ENCODE data around the gene TERT. TPM values are rescaled to one million over a fixed set of nuclear protein-coding genes. Genes with fewer than 3 reads are reported as not detected.
A peak's percentile ranks its signal among the peaks of the same experiment; 100 is the strongest.

TERT gene
- total and polyA plus RNA-seq, 2 donors (not counting 1 experiment from before 2014, with no cell fraction given) = 0.24 to 0.39 TPM

DNA sequence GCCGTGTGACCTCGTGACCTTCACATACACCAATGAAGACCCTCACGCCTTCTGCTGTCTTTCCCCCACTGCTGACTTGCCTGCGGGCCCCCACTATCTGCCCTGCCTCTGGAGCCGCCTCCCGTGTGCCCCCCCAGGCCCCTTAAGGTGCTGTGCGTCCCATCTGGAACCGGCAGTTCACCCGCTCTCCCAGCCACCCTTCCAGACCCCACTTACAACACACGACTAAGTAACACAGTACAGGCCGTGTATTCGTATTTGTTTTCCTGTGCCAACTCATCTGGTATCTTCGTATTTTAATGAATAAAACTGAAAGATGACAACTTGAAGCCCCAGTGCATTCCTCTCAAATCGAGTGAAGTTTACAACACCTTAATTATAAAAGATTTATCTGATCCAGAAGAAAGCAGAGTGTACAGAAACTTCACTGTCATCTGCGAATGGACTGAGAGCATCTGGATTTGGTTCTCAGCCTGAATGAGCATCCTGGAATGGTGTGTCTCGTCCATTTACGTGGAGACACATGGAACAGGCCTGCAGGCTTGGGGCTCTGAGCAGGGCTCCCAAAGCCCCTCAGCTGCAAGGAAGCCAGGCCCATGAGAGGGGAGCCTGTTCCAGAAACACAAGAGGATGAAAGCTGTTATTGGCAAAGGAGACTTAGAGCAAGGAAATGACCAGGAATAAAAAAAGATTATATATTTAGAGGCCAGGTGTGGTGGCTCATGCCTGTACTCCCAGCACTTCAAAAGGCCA lies 21.9 kb upstream of the TERT start:
- 27% methylated on average over 11 of the region's 17 CpGs for WGBS (ENCODE audit: insufficient coverage)
- Histone ChIP-seq H4K20me1 (ENCODE audit: control insufficient read depth, insufficient read depth, low read length, poor library complexity, severe bottlenecking) (no peaks in the 10 kb centered on the region), H3K4me2 (replicated peaks; ENCODE audit: low read depth, low read length, poor library complexity, severe bottlenecking) (peak overlapping the region; percentile 91), H3K9ac (ENCODE audit: low read length) (peak overlapping the region; percentile 67), H3K27me3 (replicated peaks in 1 of 4; ENCODE audit: control extremely low read depth in 1 of 4, control insufficient read depth in 3 of 4, insufficient read depth in 4 of 4, low read length in 3 of 4) (peaks cover 0 to 6% (median 0%) of the 10 kb centered on the region in 4 experiments), H3K9me3 (ENCODE audit: control extremely low read depth in 1 of 3, control insufficient read depth in 2 of 3, insufficient read depth in 1 of 3, low read length in 2 of 3) (peaks cover 0 to 1% (median 0%) of the 10 kb centered on the region in 3 donors), H3K4me1 (ENCODE audit: control insufficient read depth in 2 of 2, insufficient read depth in 2 of 2, low read length in 2 of 2) (peaks cover 49 to 50% of the 10 kb centered on the region in 2 donors), H3K27ac (ENCODE audit: low read length in 2 of 2) (peak overlapping the region; percentile 44 to 66), H3K4me3 (ENCODE audit: control extremely low read depth in 1 of 5, extremely low read depth in 1 of 5, insufficient read depth in 1 of 5, low read depth in 2 of 5, low read length in 4 of 5) (peak overlapping the region in 4 of 5 experiments; percentile 30 to 62 (median 53)), H3K79me2 (ENCODE audit: control insufficient read depth, insufficient read depth, low read length) (no peaks in the 10 kb centered on the region), H3K36me3 (replicated peaks in 1 of 2; ENCODE audit: control extremely low read depth in 1 of 2, control insufficient read depth in 1 of 2, extremely low read depth in 1 of 2, insufficient read depth in 2 of 2, low read length in 1 of 2) (peaks cover 0 to 32% of the 10 kb centered on the region in 2 experiments), H2AFZ (ENCODE audit: insufficient read depth, low read depth, low read length, poor library complexity, severe bottlenecking) (peak overlapping the region; percentile 75)
- DNase-seq = no peak
- Mint-ChIP-seq H3K27ac (peak overlapping the region; percentile 90), H3K9me3 (ENCODE audit: insufficient read depth) (no peaks in the 10 kb centered on the region), H3K4me3 (peak overlapping the region; percentile 86), H3K4me1 (peaks cover 49% of the 10 kb centered on the region), H3K27me3 (peaks cover 2% of the 10 kb centered on the region)
- no peak for ATAC-seq (ENCODE audit: low read depth)
- CTCF ChIA-PET = interaction anchor here (1.3 to 1.5 kb wide), 2 partner anchors 25 to 143 kb away, joined by 4 to 5 read pairs; no protein-coding TSS in a partner anchor
- POLR2A ChIA-PET = no interaction called here
- intact Hi-C loops (cut with micrococcal nuclease) = no loop called here
- TF ChIP-seq EZH2 (IDR thresholded peaks at IDR 0.05; ENCODE audit: borderline replicate concordance, insufficient read depth, low read depth, low read length, poor library complexity, severe bottlenecking) = no peak
- TF ChIP-seq, protein P1, sequence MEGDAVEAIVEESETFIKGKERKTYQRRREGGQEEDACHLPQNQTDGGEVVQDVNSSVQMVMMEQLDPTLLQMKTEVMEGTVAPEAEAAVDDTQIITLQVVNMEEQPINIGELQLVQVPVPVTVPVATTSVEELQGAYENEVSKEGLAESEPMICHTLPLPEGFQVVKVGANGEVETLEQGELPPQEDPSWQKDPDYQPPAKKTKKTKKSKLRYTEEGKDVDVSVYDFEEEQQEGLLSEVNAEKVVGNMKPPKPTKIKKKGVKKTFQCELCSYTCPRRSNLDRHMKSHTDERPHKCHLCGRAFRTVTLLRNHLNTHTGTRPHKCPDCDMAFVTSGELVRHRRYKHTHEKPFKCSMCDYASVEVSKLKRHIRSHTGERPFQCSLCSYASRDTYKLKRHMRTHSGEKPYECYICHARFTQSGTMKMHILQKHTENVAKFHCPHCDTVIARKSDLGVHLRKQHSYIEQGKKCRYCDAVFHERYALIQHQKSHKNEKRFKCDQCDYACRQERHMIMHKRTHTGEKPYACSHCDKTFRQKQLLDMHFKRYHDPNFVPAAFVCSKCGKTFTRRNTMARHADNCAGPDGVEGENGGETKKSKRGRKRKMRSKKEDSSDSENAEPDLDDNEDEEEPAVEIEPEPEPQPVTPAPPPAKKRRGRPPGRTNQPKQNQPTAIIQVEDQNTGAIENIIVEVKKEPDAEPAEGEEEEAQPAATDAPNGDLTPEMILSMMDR (IDR thresholded peaks at IDR 0.05) = no peak
